ENCODE data around the gene KL.

Gene KL

DNA sequence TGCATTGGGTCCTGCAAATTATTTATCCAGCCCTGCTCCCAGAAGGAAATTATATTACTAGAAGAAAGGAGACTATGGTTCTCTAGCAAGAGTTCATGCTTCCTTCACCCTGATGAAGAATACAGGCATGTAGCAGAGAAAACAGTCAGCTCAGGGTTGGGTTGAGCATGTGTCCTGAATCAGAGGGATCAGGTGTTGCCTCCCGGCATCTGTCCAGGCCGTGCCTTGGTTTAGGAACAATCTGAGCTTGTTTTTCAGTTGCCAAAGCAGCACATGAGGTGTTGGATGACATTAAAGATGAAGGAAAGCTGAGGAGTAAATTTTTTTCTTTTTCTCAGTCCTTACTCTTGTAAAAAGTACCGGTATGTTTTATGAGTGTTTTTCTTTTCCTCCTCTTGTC is 62.0 kb downstream of the KL start:
- no peak for DNase-seq (ENCODE audit: low read depth in 3 of 3, low spot score in 1 of 3)

DNA sequence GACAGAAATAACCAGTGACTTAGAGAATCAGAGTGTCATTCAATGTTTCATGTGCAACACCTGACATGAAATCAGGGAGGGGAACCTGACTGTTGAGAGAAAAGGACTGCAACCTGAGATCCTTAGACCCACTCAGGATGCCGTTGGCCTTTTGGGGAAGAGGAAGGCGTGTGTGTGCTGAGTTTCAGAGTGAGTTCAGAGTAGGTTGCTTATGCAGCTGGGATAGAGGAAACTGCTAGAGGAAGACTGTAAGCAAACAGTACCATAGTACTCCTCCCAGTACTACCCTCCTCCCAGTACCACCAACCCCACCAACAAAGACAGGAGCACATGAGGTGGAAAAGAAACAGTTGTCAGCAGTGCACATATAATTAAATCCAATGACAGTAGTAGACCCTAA is 63.7 kb downstream of the KL start:
- no peak for DNase-seq (ENCODE audit: low read depth in 3 of 3, low spot score in 1 of 3)

- DNase-seq (ENCODE audit: low read depth in 3 of 3, low spot score in 1 of 3) = no peak
Observed at GRCh38 chr13:33080972-33081590, 64.9 kb downstream of the KL start.

DNA sequence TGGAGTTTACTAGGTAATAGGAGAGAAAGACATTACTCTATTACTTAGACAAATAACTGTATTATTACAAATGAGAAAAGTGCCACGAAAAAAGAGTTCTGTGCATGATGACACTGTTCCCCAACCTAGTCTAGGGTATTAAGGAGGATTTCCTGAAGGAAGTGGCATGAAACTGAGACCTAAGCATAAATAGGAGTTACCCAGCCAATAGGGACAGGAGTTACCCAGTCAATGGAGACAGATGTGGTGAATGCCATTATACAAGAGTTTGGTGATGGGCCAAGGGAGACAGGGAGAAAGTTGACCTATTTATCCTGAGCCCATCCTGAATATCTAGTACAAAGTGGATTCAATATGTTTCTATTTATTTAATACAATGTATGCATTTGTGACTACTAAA is 65.4 kb downstream of the KL start:
- DNase-seq (ENCODE audit: low read depth in 3 of 3, low spot score in 1 of 3) = no peak

- no peak for DNase-seq (ENCODE audit: low read depth in 3 of 3, low spot score in 1 of 3)
Observed at GRCh38 chr13:33083054-33083453, 66.8 kb downstream of the KL start.

DNA sequence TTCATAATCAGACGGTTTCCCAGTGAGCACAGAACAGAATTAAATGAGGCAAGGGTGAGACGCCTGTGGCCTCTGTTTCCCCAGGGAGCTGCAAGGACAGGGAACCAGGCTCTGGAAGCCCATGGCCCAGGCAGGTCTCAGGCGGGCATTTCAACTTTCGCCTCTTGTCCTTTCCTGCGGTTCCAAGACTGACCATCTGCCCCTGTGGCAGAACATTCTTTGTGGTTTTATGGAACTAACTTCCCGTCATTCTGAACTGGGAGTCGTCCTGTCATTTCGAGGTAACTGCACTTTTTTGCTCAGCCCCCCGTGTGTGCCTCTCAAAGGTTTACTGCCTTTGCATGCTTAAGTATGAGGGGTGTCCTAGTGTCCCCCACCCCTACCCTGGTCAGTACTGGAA is 70.9 kb downstream of the KL start:
- DNase-seq (ENCODE audit: low read depth in 3 of 3, low spot score in 1 of 3) = no peak

DNA sequence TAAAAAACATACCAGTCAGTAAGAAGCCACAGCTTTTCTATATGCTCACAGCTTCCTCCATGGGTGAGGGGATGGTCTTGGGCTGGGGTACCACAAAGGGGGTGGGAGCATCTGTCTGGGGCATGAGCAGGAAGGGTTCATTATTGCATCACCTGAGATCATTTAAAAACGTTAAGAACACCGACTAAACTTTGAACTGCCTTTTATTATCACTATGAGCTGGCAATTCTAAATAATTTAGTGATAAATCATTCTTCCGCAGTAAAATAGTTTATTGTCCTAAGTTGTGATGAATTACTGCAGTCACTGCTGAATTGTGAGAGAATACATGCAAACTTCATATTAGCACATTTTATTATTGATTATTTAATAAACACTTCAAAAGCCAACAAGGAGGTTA is 71.6 kb downstream of the KL start:
- DNase-seq (ENCODE audit: low read depth in 3 of 3, low spot score in 1 of 3) = no peak

- DNase-seq (ENCODE audit: low read depth in 3 of 3, low spot score in 1 of 3) = no peak
Observed at GRCh38 chr13:33089311-33089710, 73.1 kb downstream of the KL start.

DNA sequence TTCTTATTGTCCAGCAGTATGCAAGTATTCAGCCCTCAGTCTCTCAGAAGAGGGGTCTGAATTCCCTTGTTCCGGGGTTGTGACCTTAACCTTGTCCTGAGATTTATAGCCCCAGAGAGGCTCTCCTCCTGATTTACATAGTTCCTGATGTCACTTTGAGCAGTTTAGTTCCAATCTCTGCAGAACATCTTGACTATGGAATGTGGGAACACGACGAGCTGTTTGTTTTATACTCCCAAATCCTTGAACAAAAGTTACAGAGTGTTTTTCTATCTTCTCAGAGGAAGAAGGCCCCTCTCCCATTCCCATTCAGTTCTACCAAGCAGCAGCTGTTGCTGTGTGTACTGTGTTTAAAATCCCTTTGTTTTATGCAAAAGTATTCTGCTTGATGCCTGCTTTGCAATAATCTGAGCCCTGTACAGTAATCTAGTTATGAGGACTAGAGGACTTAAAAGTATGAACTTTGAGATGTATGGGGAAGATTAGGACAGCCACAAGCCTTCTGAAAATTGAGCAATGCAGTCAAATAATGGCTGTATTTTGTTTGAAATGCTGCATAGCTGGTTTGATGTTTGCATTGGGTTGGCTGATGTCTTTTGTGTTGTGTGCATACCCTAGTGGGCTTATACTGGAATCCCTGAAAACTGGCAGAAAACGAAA is 74.7 kb downstream of the KL start:
- DNase-seq (ENCODE audit: low read depth in 3 of 3, low spot score in 1 of 3) = no peak

- no peak for DNase-seq (ENCODE audit: low read depth in 3 of 3, low spot score in 1 of 3)
Observed at GRCh38 chr13:33091415-33091774, 75.2 kb downstream of the KL start.

- no peak for DNase-seq (ENCODE audit: low read depth in 3 of 3, low spot score in 1 of 3)
Observed at GRCh38 chr13:33092073-33092987, 76.1 kb downstream of the KL start.

GRCh38 chr13:33096886-33097605 is 80.8 kb downstream of the KL start:
- DNase-seq (ENCODE audit: low read depth in 3 of 3, low spot score in 1 of 3) = no peak

- no peak for DNase-seq (ENCODE audit: low read depth in 3 of 3, low spot score in 1 of 3)
Observed at GRCh38 chr13:33099860-33100259, 83.6 kb downstream of the KL start.

GRCh38 chr13:33100886-33101285 is 84.7 kb downstream of the KL start:
- no peak for DNase-seq (ENCODE audit: low read depth in 3 of 3, low spot score in 1 of 3)

DNA sequence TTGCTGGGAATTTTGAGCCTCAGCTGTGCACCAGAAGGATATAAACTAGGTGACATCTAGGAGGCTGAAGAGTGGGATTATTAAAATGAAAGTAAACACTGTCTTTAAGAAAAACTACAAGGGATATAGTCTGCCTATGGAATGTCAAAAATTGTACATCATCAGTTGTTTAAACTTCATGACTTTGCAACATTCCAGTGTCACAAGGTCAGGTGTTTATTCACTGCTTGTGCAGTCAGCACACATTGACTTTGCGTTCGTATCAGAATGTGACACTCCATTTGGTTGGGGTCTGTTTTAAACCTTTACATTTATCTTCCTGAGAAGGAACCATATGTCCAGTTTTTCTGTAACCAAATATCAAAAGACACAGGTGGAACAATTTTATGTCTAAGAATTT is 85.6 kb downstream of the KL start:
- DNase-seq (ENCODE audit: low read depth in 3 of 3, low spot score in 1 of 3) = no peak

DNA sequence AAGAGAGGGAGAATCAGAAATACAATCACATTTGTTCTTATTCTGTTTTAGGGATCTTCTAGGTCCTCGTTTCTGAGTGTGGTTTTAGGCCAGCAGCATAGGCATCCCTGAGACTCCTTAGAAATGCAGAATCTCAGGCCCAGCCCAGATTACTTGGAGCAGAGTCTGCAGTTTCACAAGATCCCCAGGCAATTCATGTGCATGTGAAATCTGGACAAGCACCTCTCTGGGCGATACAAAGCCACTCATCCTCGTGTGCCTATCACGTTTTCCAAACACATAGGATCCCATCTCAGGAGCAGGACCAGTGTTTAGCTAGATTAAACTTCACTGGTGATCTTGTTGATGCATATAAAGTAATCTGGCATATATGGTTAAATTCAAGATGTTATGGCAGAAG is 87.2 kb downstream of the KL start:
- DNase-seq (ENCODE audit: low read depth in 3 of 3, low spot score in 1 of 3) = no peak

DNA sequence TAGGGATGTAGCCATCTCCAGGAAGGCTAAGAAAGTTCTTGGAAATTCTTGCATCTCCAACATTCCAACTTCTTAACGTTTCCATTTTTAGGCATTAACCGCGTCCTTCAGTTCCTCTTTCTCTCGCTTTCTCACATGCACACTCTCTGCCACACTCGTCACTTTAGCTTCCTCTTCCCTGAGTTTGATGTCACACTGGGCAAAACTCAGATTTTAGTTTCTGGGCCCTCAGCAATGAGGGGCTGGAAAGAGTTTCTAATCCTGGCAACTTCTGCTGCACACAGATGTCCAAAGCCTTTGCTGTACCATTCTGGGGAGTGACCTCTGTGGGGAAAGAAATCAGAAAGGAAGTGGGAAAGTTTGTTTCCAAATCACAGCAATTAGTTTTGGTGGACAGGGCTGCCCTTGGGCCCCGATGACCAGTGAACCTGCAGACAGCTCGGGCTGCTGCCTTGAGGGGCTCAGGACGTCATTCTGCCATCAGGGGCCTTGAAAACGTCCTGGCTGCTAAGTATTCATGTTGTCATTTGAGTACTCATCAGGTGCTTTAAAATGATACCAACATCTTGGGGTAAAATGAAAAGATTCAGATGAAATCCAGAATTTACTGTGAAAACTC is 89.3 kb downstream of the KL start:
- no peak for DNase-seq (ENCODE audit: low read depth in 3 of 3, low spot score in 1 of 3)

DNA sequence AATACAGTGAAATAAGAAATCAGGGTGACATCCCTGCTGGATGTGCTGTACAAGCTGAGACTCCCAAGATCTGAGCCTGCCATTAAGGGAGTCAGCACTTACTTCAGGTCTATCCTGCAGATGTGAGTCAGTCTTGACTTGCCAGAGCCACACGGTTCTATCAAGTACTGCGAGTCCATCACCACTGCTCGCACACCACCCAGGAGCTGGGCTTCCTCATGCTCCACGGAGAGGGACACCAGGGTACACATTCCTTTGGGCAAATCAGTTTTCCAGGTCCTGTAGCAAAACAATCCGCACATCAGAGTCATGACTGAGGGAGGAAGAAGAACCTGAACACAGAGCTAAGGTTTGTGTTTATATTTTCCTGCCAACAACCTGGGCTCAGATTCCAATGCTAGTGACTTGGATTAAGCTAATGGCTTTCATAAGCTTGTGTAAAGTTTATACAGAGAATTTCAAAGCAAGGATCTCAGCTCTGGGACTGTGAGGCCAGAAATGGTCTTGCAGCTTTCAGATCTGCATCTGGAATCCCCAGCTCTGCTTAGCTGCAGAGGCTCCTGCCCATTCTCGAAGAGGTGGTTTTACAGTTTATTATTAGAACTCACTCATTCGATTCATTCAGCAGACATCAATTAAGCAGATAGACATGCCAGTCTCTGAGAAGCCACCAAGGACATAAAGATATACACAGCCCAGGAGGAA is 90.6 kb downstream of the KL start:
- no peak for DNase-seq (ENCODE audit: low read depth in 3 of 3, low spot score in 1 of 3)

DNA sequence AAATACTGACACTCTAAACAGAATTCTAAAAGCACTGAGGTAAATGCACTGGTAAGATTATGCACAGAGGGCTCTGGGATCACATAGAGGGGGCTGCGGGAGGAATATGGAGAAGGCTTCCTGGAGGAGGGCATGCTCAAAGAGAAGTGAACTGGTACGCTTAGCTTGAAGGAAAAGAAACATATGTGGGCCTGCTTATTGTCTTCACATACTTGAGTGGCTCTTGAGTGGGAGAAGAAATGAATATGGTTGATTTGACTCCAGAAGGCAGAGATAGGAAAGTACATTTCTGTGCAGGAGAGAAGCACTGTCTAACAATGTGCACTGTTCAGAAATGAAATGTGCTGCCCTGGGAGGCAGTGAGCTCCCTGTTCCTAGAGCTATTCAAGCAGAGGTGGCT is 91.1 kb downstream of the KL start:
- DNase-seq (ENCODE audit: low read depth in 3 of 3, low spot score in 1 of 3) = no peak

DNA sequence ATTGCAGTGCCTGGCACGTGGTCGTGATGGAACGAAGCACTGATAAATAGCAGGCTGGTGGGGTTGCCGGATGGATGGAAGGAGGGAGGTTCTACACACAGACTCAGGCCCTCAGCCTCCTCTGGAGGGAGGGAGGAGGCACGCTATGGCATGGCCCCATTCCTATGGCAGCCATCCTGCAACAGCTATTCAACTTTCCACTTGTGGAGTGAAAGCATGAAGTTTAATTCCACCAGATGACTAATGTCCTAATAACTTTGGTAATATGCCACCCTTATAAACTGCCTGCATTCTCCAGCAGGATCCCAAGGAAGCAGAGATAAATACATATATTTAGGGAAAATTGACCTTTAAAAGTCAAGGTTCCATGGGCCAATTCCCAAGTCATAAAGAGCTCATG is 92.4 kb downstream of the KL start:
- DNase-seq (ENCODE audit: low read depth in 3 of 3, low spot score in 1 of 3) = no peak

- no peak for DNase-seq (ENCODE audit: low read depth in 3 of 3, low spot score in 1 of 3)
Observed at GRCh38 chr13:33109271-33109697, 93.1 kb downstream of the KL start.

Data from stimulated activated CD4-positive, alpha-beta T cell treated with anti-CD3 and anti-CD28 coated beads, TNF-alpha, amount 100 ng/mL, for 1 hour (primary cell).